Hepatocyte (in vitro differentiated cells): Measurements from ENCODE around the gene CBX7. TPM values are rescaled to one million over a fixed set of nuclear protein-coding genes. Genes with fewer than 3 reads are reported as not detected.

Experiments
- DNase-seq: peaks from one replicate; pipeline ENCODE4 v3.0.0-alpha.2; 2016; ENCODE audit warnings: low spot score
- H2AFZ ChIP-seq: fragments of 200-600 bp; sonication (generic); 2 replicates; pipeline ENCODE4 v1.6.0; 2016; ENCODE audit warnings: antibody characterized with exemption, mild to moderate bottlenecking
- H3K27ac ChIP-seq: fragments of 200-600 bp; sonication (generic); 2 replicates; pipeline ENCODE4 v1.5.1; 2016; ENCODE audit warnings: mild to moderate bottlenecking
- H3K27me3 ChIP-seq: fragments of 200-600 bp; sonication (generic); 2 replicates; pipeline ENCODE4 v1.6.1; 2016
- H3K36me3 ChIP-seq: fragments of 200-600 bp; sonication (generic); replicated peaks from 2 replicates; pipeline ENCODE4 v1.5.1; 2016; ENCODE audit warnings: low read depth; ENCODE audit not compliant: insufficient read depth
- H3K4me1 ChIP-seq: fragments of 200-600 bp; sonication (generic); 2 replicates; pipeline ENCODE4 v1.5.1; 2016; ENCODE audit warnings: mild to moderate bottlenecking, moderate library complexity; ENCODE audit not compliant: insufficient read depth
- H3K4me2 ChIP-seq: fragments of 200-600 bp; sonication (generic); 2 replicates; pipeline ENCODE4 v1.6.0; 2016
- H3K4me3 ChIP-seq: fragments of 200-600 bp; sonication (generic); 2 replicates; pipeline ENCODE4 v1.5.1; 2016; ENCODE audit warnings: mild to moderate bottlenecking
- H3K79me2 ChIP-seq: fragments of 200-600 bp; sonication (generic); 2 replicates; pipeline ENCODE4 v1.6.0; 2017; ENCODE audit warnings: mild to moderate bottlenecking
- H3K9me2 ChIP-seq: fragments of 200-600 bp; sonication (generic); replicated peaks from 2 replicates; pipeline ENCODE4 v1.6.0; 2017; ENCODE audit warnings: mild to moderate bottlenecking; ENCODE audit not compliant: insufficient read depth
- H3K9me3 ChIP-seq: fragments of 200-600 bp; sonication (generic); 2 replicates; pipeline ENCODE4 v1.5.1; 2016; ENCODE audit warnings: low read depth, mild to moderate bottlenecking
- H4K20me1 ChIP-seq: fragments of 200-600 bp; sonication (generic); 2 replicates; pipeline ENCODE4 v1.6.0; 2016; ENCODE audit warnings: mild to moderate bottlenecking; ENCODE audit not compliant: insufficient read depth, poor library complexity, severe bottlenecking
- EZH2 ChIP-seq: fragments of 200-600 bp; sonication (generic); IDR thresholded peaks from 2 replicates; pipeline ENCODE4 v1.6.1; 2016; ENCODE audit warnings: antibody characterized with exemption, mild to moderate bottlenecking, borderline replicate concordance
- EZH2phosphoT487 ChIP-seq: fragments of 200-600 bp; sonication (generic); IDR thresholded peaks from one replicate; pipeline ENCODE4 v1.6.1; 2018; ENCODE audit warnings: antibody characterized with exemption, mild to moderate bottlenecking, low read depth, moderate library complexity; ENCODE audit not compliant: unreplicated experiment, severe bottlenecking
- WGBS: methylation state at CpG from one replicate; pipeline ENCODE4 v1.1.6; 2016; ENCODE audit warnings: low lambda C conversion rate; ENCODE audit errors: missing lambda C conversion rate; 5-methylcytosine and 5-hydroxymethylcytosine counted together
- polyA plus RNA-seq: library from polyadenylated mRNA; unstranded; fragments of >200 nt; fragmentation: Nextera tagmentation; extraction: Ambion mirVana; gene quantifications from 2 replicates; pipeline ENCODE4 v1.2.1, GENCODE V29; 2016
- total RNA-seq: library from RNA; depleted of rRNA; stranded (reverse); fragments of >200 nt; gene quantifications from 2 replicates; pipeline ENCODE4 v1.2.3, GENCODE V29; 2014
- TF ChIP-seq, protein P1 (sequence below): fragments of 200-600 bp; sonication (generic); IDR thresholded peaks from 2 replicates; pipeline ENCODE4 v1.5.1; 2016; ENCODE audit warnings: antibody characterized with exemption, mild to moderate bottlenecking; ENCODE audit not compliant: poor library complexity

Gene CBX7
- total and polyA plus RNA-seq, 2 experiments from 2014 or later: 4.2 to 9.6 TPM

DNA sequence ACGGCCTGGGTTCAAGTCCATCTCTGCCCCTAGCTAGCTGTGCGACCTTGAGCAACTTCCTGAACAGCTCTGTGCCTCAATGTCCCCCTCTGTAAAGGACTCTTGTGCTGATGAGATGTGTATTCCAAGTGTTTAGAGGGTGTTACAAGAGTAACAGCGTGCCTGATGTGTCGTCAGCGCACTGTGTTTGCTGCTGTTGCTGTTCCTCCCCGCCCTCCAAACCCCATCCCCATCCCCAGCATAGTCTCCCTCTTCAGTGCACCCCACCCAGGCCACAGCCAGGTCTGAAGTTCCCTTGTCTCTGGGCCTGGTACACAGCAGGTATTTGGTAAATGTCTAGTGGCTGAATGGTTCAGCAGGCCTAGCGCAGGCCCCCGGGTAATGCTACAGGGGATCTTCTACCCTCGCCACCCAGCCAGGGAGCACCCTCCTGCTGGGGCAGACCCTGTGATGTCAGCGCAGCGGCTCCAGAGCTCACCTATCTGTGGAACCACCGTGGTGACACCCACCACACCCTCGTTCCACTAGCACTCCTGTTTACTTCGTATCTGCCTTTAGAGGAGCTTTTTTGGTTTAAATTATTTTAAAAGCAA, 10.3 kb downstream of the CBX7 start:
- no peaks in the 10 kb centered on the region for H3K27me3 ChIP-seq
- H3K4me1 ChIP-seq: peaks cover 8% of the 10 kb centered on the region
- TF ChIP-seq EZH2phosphoT487 (no peak), EZH2 (no peak)
- TF ChIP-seq, protein P1, sequence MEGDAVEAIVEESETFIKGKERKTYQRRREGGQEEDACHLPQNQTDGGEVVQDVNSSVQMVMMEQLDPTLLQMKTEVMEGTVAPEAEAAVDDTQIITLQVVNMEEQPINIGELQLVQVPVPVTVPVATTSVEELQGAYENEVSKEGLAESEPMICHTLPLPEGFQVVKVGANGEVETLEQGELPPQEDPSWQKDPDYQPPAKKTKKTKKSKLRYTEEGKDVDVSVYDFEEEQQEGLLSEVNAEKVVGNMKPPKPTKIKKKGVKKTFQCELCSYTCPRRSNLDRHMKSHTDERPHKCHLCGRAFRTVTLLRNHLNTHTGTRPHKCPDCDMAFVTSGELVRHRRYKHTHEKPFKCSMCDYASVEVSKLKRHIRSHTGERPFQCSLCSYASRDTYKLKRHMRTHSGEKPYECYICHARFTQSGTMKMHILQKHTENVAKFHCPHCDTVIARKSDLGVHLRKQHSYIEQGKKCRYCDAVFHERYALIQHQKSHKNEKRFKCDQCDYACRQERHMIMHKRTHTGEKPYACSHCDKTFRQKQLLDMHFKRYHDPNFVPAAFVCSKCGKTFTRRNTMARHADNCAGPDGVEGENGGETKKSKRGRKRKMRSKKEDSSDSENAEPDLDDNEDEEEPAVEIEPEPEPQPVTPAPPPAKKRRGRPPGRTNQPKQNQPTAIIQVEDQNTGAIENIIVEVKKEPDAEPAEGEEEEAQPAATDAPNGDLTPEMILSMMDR: no peak
- no peak overlapping the region for H2AFZ ChIP-seq
- no peak overlapping the region for H3K4me3 ChIP-seq
- no peak overlapping the region for H3K4me2 ChIP-seq
- WGBS: 95% methylated on average over 14 of the region's 14 CpGs
- no peaks in the 10 kb centered on the region for H3K36me3 ChIP-seq
- DNase-seq: no peak
- no peaks in the 10 kb centered on the region for H3K9me2 ChIP-seq
- no peaks in the 10 kb centered on the region for H3K79me2 ChIP-seq
- H4K20me1 ChIP-seq: no peaks in the 10 kb centered on the region
- H3K27ac ChIP-seq: no peak overlapping the region
- no peaks in the 10 kb centered on the region for H3K9me3 ChIP-seq

DNA sequence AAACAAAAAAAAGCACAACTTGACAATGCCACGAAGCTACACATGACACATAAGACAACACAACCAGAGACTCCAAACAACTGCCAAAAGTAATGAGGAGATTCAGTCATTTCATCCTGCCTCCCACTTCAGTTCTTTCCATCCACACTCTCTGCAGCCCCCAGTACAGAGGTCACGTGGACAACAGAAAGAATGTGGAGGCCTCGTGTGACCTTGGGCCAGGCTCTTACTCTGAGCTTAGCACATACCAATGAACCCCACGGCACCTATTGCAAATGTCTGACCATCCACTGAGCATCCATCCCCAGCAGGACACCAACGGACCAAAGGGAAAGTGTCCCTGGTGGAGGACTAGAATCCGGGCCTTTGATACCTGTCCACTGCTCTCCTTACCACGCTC, 12.5 kb downstream of the CBX7 start:
- no peaks in the 10 kb centered on the region for H3K4me1 ChIP-seq
- H3K4me2 ChIP-seq: no peak overlapping the region
- no peak for DNase-seq
- no peaks in the 10 kb centered on the region for H3K27me3 ChIP-seq
- TF ChIP-seq, protein P1: no peak
- TF ChIP-seq EZH2: no peak
- TF ChIP-seq EZH2phosphoT487: no peak
- no peaks in the 10 kb centered on the region for H3K9me2 ChIP-seq
- H3K9me3 ChIP-seq: no peaks in the 10 kb centered on the region
- no peaks in the 10 kb centered on the region for H3K36me3 ChIP-seq
- 71% methylated on average over 7 of the region's 7 CpGs for WGBS
- no peaks in the 10 kb centered on the region for H3K79me2 ChIP-seq
- no peak overlapping the region for H2AFZ ChIP-seq
- no peaks in the 10 kb centered on the region for H4K20me1 ChIP-seq
- H3K27ac ChIP-seq: no peak overlapping the region
- H3K4me3 ChIP-seq: no peak overlapping the region

DNA sequence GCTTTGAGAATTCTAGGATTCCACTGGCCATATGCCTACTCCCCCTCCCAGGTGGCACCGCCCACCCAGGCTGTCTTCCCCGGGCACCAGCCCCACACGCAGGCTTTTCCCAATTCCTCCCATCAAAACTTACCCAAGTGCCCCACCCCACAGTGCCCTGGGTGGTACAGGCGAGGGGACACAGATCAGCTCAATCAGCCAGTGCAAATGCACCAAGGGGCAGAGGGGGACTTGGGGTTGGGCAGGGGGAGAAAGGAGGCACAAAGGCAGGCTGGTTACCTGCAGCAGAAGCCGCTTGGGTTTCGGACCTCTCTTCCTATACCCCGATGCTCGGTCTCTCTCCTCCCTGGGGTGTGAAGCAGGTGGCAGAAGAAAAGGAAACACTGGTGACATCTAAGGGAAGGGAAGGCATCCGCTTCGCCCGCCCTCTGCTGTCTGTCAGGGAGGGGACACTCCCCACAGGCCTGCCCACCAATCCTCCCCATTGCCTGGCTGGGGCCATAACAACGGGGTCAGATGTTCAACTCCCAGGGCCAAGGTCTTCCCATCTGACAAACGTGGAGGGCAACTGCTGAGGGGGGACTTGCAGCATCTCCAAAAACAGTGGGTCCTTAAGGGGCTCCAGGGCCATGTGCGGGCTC, 14.0 kb downstream of the CBX7 start:
- no peaks in the 10 kb centered on the region for H3K27me3 ChIP-seq
- no peak for DNase-seq
- H4K20me1 ChIP-seq: no peaks in the 10 kb centered on the region
- 80% methylated on average over 13 of the region's 14 CpGs for WGBS
- H2AFZ ChIP-seq: no peak overlapping the region
- no peak overlapping the region for H3K27ac ChIP-seq
- H3K4me1 ChIP-seq: no peaks in the 10 kb centered on the region
- no peaks in the 10 kb centered on the region for H3K36me3 ChIP-seq
- no peaks in the 10 kb centered on the region for H3K79me2 ChIP-seq
- no peaks in the 10 kb centered on the region for H3K9me3 ChIP-seq
- no peaks in the 10 kb centered on the region for H3K9me2 ChIP-seq
- no peak overlapping the region for H3K4me3 ChIP-seq
- TF ChIP-seq EZH2phosphoT487: no peak
- TF ChIP-seq, protein P1: no peak
- no peak for TF ChIP-seq EZH2
- H3K4me2 ChIP-seq: no peak overlapping the region

DNA sequence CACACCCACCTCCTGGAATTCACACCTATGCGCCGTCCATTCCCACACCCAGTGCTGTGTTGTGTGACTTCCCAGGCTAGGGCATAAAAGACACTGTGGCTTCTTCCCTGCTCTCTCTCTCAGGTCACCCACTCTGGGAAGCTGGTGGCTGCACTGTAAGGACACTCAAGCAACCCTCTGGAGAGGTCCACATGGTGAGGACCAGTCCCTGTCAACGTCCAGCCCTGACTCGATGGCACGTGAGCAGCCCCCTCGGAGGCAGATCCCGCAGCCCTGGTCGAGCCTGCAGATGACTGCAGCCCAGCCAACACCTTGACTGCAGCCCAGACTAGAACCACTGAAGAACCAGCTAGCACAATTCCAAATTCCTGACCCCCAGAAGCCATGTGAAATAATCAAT, 16.2 kb downstream of the CBX7 start:
- Histone ChIP-seq H3K4me1 (no peaks in the 10 kb centered on the region), H2AFZ (no peak overlapping the region), H3K27ac (no peak overlapping the region), H3K9me2 (no peaks in the 10 kb centered on the region), H3K27me3 (no peaks in the 10 kb centered on the region), H3K4me3 (no peak overlapping the region), H4K20me1 (no peaks in the 10 kb centered on the region), H3K9me3 (no peaks in the 10 kb centered on the region), H3K36me3 (no peaks in the 10 kb centered on the region), H3K4me2 (no peak overlapping the region), H3K79me2 (no peaks in the 10 kb centered on the region)
- TF ChIP-seq EZH2 (no peak), EZH2phosphoT487 (no peak)
- TF ChIP-seq, protein P1: no peak
- no peak for DNase-seq
- 90% methylated on average over 8 of the region's 8 CpGs for WGBS
